A673 (cell line): ENCODE data around the gene RASL11B. TPM values are rescaled to one million over a fixed set of nuclear protein-coding genes. Genes with fewer than 3 reads are reported as not detected.

Source experiments
- BruUV-seq: library from RNA; stranded (reverse); fragments of 400-500 nt; replicated peaks from 2 replicates; lab custom pipeline; 2021; lab: Mats Ljungman, UMichigan
- CTCF ChIA-PET: fragments of 300-600 bp; sonication (Branson Sonifier 250); formaldehyde crosslinking; loops from one replicate; lab custom pipeline; 2022; ENCODE audit warnings: antibody characterized with exemption; lab: Charles Lee
- POLR2A ChIA-PET: fragments of 300-600 bp; sonication (Branson Sonifier 250); formaldehyde crosslinking; loops from one replicate; lab custom pipeline; 2022; ENCODE audit warnings: antibody characterized with exemption; ENCODE audit not compliant: low non-redundant PET; lab: Charles Lee
- DNase-seq: peaks from one replicate; pipeline ENCODE4 v3.0.0-alpha.2; 2015; ENCODE audit warnings: low spot score
- H3K27ac ChIP-seq: fragments of 200-600 bp; sonication (generic); 2 replicates; pipeline ENCODE4 v1.5.1; 2016; ENCODE audit warnings: mixed run types, low read depth, mild to moderate bottlenecking, mixed read lengths, antibody characterized with exemption, low read length; ENCODE audit not compliant: poor library complexity, severe bottlenecking
- H3K27me3 ChIP-seq: fragments of 200-600 bp; sonication (generic); replicated peaks from 2 replicates; pipeline ENCODE4 v1.6.1; 2017; ENCODE audit warnings: mixed run types, low read depth, mild to moderate bottlenecking, mixed read lengths, antibody characterized with exemption, low read length; ENCODE audit not compliant: insufficient read depth, poor library complexity
- H3K36me3 ChIP-seq: fragments of 200-600 bp; sonication (generic); 2 replicates; pipeline ENCODE4 v1.6.1; 2016; ENCODE audit warnings: mixed run types, mild to moderate bottlenecking, mixed read lengths, antibody characterized with exemption, low read length; ENCODE audit not compliant: insufficient read depth, poor library complexity, severe bottlenecking
- H3K4me1 ChIP-seq: fragments of 200-600 bp; sonication (generic); 2 replicates; pipeline ENCODE4 v1.6.1; 2017; ENCODE audit warnings: mixed run types, mild to moderate bottlenecking, mixed read lengths, antibody characterized with exemption, low read length; ENCODE audit not compliant: insufficient read depth, poor library complexity, severe bottlenecking
- H3K4me3 ChIP-seq: fragments of 200-600 bp; sonication (generic); 2 replicates; pipeline ENCODE4 v1.5.1; 2016; ENCODE audit warnings: low read depth, mixed run types, mild to moderate bottlenecking, mixed read lengths, low read length; ENCODE audit not compliant: poor library complexity, severe bottlenecking
- H3K9me3 ChIP-seq: fragments of 200-600 bp; sonication (generic); 2 replicates; pipeline ENCODE4 v1.6.1; 2016; ENCODE audit warnings: mixed run types, low read depth, mild to moderate bottlenecking, mixed read lengths, antibody characterized with exemption, low read length; ENCODE audit not compliant: poor library complexity, severe bottlenecking
- CTCF ChIP-seq: fragments of 300-800, 200-600 bp; sonication (generic); conservative IDR thresholded peaks from 2 replicates; pipeline ENCODE4 v1.5.1; 2017; ENCODE audit warnings: low read depth, mild to moderate bottlenecking, antibody characterized with exemption, low read length, moderate library complexity, mixed read lengths
- EZH2 ChIP-seq: fragments of 200-600 bp; sonication (generic); IDR thresholded peaks from 2 replicates; pipeline ENCODE4 v1.6.1; 2017; ENCODE audit warnings: borderline replicate concordance, low read depth, mild to moderate bottlenecking, mixed read lengths, antibody characterized with exemption, low read length; ENCODE audit not compliant: poor library complexity, severe bottlenecking
- intact Hi-C: fragments of 100-400 bp; cut with micrococcal nuclease; formaldehyde crosslinking; loops from one replicate; pipeline ENCODE4 v1.10.0; 2022; ENCODE audit not compliant: unreplicated experiment
- total RNA-seq: library from RNA; stranded (reverse); gene quantifications from 2 replicates; pipeline ENCODE4 v1.2.3, GENCODE V29; 2021

The RASL11B gene
- total RNA-seq, 1 experiment from 2014 or later, result 0.67 TPM

- intact Hi-C loops, result no loop called here
- Histone ChIP-seq H3K4me1 (no peaks in the 10 kb centered on the region), H3K27me3 (no peaks in the 10 kb centered on the region), H3K9me3 (no peaks in the 10 kb centered on the region), H3K4me3 (no peak overlapping the region), H3K36me3 (no peaks in the 10 kb centered on the region), H3K27ac (no peak overlapping the region)
- no peak for DNase-seq
- CTCF ChIA-PET, result no interaction called here
- TF ChIP-seq CTCF (no peak), EZH2 (no peak)
- BruUV-seq, result no TSS peak
- POLR2A ChIA-PET, result no interaction called here
These were observed 52.0 kb downstream of the RASL11B start for GRCh38 chr4:52914051-52914605.

- no peak overlapping the region for H3K4me3 ChIP-seq
- H3K27ac ChIP-seq, result no peak overlapping the region
- CTCF ChIA-PET, result no interaction called here
These were observed 53.1 kb downstream of the RASL11B start for GRCh38 chr4:52915191-52915590.

GRCh38 chr4:52915730-52916300 is 53.7 kb downstream of the RASL11B start:
- H3K9me3 ChIP-seq, result no peaks in the 10 kb centered on the region
- POLR2A ChIA-PET, result no interaction called here
- no peaks in the 10 kb centered on the region for H3K4me1 ChIP-seq
- no peak for DNase-seq
- no TSS peak for BruUV-seq
- intact Hi-C loops, result loop anchor here (5.0 kb wide), 1 partner anchor 104 kb away; no protein-coding TSS in a partner anchor
- CTCF ChIA-PET, result no interaction called here
- H3K36me3 ChIP-seq, result no peaks in the 10 kb centered on the region
- H3K4me3 ChIP-seq, result no peak overlapping the region
- H3K27me3 ChIP-seq, result no peaks in the 10 kb centered on the region
- TF ChIP-seq EZH2, result no peak
- TF ChIP-seq CTCF, result no peak
- H3K27ac ChIP-seq, result no peak overlapping the region

More at GRCh38 chr4:52915191-52915590, 53.1 kb downstream of the RASL11B start:
- no peak for DNase-seq
- H3K27me3 ChIP-seq, result no peaks in the 10 kb centered on the region
- no peaks in the 10 kb centered on the region for H3K9me3 ChIP-seq
- no peak for TF ChIP-seq EZH2
- TF ChIP-seq CTCF, result no peak
- no TSS peak for BruUV-seq
- intact Hi-C loops, result loop anchor here (5.0 kb wide), 1 partner anchor 103 kb away; no protein-coding TSS in a partner anchor
- H3K36me3 ChIP-seq, result no peaks in the 10 kb centered on the region
- no peaks in the 10 kb centered on the region for H3K4me1 ChIP-seq
- POLR2A ChIA-PET, result no interaction called here

Other genes with a start within 250 kb of the RASL11B start
- gene USP46, start 203.0 kb upstream of the RASL11B start, total RNA-seq, result 16.5 and 18.4 TPM in 2 replicates
- gene ERVMER34-1, start 110.9 kb upstream of the RASL11B start, total RNA-seq, result 0.32 and 0.39 TPM in 2 replicates